RWPE1 (cell line): ENCODE data around the gene AVP.

Source experiments
- CTCF ChIA-PET: fragments of 350-600 bp; sonication (Branson Sonifier 250); formaldehyde crosslinking; extraction: SDS; loops from one replicate; lab custom pipeline; 2021; lab: Yijun Ruan, JAX
- POLR2A ChIA-PET: fragments of 400-600 bp; formaldehyde crosslinking; extraction: SDS; loops from one replicate; lab custom pipeline; 2020; ENCODE audit warnings: antibody characterized with exemption; ENCODE audit not compliant: low non-redundant PET; lab: Yijun Ruan, JAX
- DNase-seq: peaks from one replicate; pipeline ENCODE4 v3.0.0; 2012; ENCODE audit warnings: low spot score
- H3K27ac ChIP-seq: fragments of 450-650 bp; 2 replicates; pipeline ENCODE4 v1.5.1; 2017
- TF ChIP-seq, protein P1 (sequence below): fragments of 450-650 bp; conservative IDR thresholded peaks from 2 replicates; pipeline ENCODE4 v1.5.1; 2017; ENCODE audit warnings: low read depth, mild to moderate bottlenecking

Gene AVP, protein sequence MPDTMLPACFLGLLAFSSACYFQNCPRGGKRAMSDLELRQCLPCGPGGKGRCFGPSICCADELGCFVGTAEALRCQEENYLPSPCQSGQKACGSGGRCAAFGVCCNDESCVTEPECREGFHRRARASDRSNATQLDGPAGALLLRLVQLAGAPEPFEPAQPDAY

DNA sequence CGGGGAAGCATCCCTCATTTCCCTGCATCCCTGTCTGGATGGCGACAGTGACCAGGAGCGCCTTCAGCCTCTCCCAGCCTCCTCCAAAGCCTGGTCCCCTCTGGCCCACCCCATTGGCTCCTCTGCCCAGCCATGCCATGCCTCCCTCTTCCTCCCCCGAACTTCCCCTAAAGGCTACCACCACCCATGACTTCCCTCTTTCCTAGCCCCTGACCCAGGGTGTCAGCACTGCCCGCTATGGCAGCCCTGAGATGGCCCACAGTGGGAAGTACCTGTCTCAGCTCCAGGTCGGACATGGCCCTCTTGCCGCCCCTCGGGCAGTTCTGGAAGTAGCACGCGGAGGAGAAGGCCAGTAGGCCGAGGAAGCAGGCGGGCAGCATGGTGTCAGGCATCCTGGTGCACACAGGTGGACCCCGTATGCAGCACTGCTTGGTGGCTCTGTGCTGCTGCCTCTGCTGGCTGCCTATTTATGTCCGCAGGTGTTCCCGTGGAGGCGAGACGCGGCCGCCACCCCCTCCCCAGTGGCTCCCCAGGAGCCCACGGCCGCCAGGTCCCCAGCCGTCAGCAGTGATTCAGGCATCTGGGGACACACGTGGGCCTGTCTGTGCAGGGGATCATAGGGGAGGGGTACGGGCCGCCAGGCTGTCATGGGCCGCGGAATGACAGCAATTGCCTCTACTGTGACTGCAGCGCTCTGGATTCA is at the start of gene AVP:
Gene AVP (minus strand): TSS at position 442 of the 703 bp plus-strand sequence. CDS start 50 bp downstream, at position 392.
- POLR2A ChIA-PET: no interaction called here
- CTCF ChIA-PET: interaction anchor here (0.7 kb wide), 1 partner anchor 31 kb away, joined by 7 read pairs; no protein-coding TSS in a partner anchor
- DNase-seq: no peak
- TF ChIP-seq, protein P1, sequence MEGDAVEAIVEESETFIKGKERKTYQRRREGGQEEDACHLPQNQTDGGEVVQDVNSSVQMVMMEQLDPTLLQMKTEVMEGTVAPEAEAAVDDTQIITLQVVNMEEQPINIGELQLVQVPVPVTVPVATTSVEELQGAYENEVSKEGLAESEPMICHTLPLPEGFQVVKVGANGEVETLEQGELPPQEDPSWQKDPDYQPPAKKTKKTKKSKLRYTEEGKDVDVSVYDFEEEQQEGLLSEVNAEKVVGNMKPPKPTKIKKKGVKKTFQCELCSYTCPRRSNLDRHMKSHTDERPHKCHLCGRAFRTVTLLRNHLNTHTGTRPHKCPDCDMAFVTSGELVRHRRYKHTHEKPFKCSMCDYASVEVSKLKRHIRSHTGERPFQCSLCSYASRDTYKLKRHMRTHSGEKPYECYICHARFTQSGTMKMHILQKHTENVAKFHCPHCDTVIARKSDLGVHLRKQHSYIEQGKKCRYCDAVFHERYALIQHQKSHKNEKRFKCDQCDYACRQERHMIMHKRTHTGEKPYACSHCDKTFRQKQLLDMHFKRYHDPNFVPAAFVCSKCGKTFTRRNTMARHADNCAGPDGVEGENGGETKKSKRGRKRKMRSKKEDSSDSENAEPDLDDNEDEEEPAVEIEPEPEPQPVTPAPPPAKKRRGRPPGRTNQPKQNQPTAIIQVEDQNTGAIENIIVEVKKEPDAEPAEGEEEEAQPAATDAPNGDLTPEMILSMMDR: no peak
- no peak within 1 kb of the TSS for H3K27ac ChIP-seq

DNA sequence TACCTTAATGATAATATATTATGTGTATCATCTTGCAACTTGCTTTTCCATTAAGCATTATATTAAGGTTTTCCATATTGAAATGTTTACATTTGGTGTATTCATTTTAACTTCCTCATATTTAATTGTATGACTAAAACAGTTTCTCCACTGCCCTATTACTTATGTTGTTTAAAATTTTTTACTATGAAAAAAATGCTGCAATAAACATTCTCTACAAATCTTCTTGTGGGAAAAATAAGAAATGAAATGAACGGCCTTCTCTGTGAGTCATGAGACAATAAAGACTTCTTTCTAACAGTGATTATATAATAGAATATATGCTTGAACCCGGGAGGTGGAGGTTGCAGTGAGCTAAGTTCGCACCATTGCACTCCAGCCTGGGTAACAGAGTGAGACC is 49.6 kb upstream of the AVP start:
- H3K27ac ChIP-seq: no peak overlapping the region
- ChIA-PET CTCF (no interaction called here), POLR2A (no interaction called here)
- no peak for DNase-seq
- TF ChIP-seq, protein P1: no peak

DNA sequence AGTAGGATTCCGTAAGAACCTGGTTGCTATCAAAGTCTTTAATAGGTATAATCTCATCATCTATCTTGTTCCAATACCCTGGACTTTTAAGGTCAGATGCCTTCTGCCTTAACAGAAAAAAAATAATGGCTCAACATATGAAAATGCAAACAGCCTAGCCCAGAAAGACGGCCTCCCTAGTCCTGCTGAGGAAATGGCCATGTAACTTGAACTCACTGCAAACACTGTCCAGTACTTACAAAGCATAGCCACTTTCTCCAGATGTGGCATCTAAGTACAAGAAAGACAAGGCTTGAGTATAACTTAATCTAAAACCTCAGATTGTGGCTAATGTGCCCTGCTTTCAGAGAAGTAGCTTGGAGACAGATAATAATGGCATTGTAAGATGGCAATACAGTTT is 48.6 kb upstream of the AVP start:
- POLR2A ChIA-PET: no interaction called here
- H3K27ac ChIP-seq: no peak overlapping the region
- CTCF ChIA-PET: no interaction called here
- TF ChIP-seq, protein P1: no peak
- no peak for DNase-seq

DNA sequence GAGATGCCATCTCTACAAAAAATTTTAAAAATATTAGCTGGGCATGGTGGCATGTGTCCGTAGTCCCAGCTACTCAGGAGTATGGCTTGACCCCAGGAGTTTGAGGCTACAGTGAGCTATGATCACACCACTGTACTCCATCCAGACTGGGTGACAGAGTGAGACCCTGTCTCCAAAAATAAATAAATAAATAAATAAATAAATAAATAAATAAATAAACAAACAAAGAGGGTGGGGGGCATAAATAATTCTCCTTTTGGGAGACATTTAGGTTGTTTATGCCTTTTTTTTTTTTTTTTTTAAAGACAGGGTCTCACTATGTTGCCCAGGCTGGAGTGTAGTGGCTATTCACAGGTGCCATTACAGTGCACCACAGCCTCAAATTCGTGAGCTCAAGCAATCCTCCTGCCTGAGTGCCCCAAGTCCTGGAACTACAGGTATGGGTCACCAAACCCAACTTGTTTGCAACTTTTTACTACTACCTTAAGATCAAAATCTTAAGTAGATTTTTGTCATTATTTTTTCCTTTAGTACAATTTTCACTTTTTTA is 45.6 kb upstream of the AVP start:
- DNase-seq: no peak
- POLR2A ChIA-PET: no interaction called here
- CTCF ChIA-PET: interaction anchor here (0.8 kb wide), 1 partner anchor 22 kb away, joined by 6 read pairs; no protein-coding TSS in a partner anchor
- no peak overlapping the region for H3K27ac ChIP-seq
- TF ChIP-seq, protein P1: no peak

DNA sequence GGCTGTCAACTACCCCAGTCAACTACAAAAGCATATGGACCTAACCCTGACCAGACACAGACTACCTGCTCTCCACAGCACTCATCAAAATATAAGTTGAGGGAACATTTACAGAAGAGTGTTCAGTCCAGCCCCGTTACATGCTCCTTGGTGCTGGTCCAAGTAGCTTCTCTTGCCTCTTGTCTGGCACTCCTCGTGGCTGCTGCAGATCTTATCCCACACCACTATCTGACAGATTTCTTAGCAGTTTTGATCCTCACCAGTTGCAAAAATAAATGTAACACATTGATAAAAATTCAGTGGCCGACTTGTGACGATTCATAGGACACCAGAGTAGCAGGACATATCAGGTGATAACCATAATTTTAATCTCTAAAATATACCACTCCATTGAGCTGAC is 44.6 kb upstream of the AVP start:
- H3K27ac ChIP-seq: no peak overlapping the region
- TF ChIP-seq, protein P1: no peak
- POLR2A ChIA-PET: no interaction called here
- DNase-seq: no peak
- CTCF ChIA-PET: interaction anchor here (0.6 kb wide), 2 partner anchors 28 to 76 kb away, joined by 3 to 4 read pairs; no protein-coding TSS in a partner anchor

DNA sequence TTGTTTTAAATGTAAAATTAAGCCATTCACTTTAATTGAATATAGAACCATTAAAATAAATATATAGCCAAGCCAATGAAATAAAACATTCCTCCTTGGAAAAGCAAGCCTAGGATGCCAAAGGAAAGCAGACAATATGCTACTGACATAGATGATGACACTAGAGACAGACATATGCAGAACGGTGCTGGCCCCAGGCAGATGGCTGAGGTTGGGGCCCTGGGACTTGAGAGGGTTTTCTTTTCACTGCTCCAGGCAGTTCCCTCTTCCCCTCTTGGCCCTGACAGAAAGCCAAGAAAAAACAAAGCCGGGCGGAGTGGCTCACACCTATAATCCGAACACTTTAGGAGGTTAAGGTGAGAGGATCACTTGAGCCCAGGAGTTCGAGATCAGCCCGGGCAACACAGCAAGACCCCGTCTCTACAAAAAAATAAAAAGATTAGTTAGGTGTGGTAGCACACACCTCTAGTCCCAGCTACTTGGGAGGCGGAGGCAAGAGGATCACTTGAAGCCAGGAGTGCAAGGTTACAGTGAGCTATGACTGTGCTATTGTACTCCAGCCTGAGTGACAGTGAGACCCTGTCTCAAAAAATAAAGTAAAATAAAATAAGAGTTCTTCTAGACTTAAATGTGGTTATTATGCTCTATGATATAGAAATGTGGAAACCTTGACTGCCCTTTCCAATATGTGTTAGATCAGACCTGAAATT is 43.9 kb upstream of the AVP start:
- POLR2A ChIA-PET: no interaction called here
- no peak overlapping the region for H3K27ac ChIP-seq
- CTCF ChIA-PET: interaction anchor here (0.6 kb wide), 1 partner anchor 29 kb away, joined by 4 read pairs; no protein-coding TSS in a partner anchor
- TF ChIP-seq, protein P1: no peak
- no peak for DNase-seq
